Measurements from ENCODE around the gene SPATC1L. TPM values are rescaled to one million over a fixed set of nuclear protein-coding genes. Genes with fewer than 3 reads are reported as not detected.

SPATC1L gene
- total RNA-seq, 2 donors from 2014 or later = 8.4 to 10.9 TPM

DNA sequence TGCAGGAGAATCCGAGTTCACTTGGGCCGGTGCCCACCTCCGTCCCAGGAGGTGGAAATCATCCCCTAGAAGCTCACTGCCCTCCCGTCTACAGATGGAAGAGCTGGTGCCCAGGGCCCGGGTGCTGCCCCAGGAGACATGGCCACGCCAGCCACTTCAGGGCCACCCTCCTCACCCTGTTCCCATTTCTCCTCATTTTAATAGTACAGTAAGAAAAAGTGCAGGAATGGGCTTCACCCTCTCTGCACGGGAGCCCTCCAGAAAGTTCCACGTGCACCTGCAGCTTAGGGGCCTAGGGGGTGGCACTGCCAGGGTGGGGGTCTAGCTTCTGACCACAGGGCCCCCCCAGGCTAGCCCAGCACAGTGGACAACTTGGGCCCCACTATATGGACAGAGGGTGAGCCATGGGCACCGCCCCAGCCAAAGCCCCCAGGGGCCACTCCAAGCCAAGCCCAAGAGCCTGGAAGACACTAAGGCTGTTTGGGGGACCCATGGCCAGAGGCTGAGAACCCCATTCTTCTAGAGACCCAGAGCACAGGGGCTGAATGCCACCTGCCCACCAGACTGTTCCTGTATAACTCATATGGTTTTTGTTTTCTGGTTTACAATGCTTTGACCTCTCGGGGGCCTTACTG is 25.5 kb downstream of the SPATC1L start:
- intact Hi-C loops (cut with DNase I) = loop anchor here (10.0 kb wide), 2 partner anchors 56 to 66 kb away; partner anchors contain the start of gene LSS (in 1 of the 2)
- DNase-seq (ENCODE audit: low spot score) = peak; percentile 63

- intact Hi-C loops (cut with DNase I) = loop anchor here (10.0 kb wide), 2 partner anchors 57 to 67 kb away; partner anchors contain the start of gene LSS (in 1 of the 2)
- no peak for DNase-seq (ENCODE audit: low spot score)
These were observed 26.2 kb downstream of the SPATC1L start for GRCh38 chr21:46157987-46158451.

- DNase-seq (ENCODE audit: low spot score) = no peak
- intact Hi-C loops (cut with DNase I) = loop anchor here (10.0 kb wide), 2 partner anchors 57 to 67 kb away; partner anchors contain the start of gene LSS (in 1 of the 2)
These were observed 26.8 kb downstream of the SPATC1L start for GRCh38 chr21:46157396-46157986.

DNA sequence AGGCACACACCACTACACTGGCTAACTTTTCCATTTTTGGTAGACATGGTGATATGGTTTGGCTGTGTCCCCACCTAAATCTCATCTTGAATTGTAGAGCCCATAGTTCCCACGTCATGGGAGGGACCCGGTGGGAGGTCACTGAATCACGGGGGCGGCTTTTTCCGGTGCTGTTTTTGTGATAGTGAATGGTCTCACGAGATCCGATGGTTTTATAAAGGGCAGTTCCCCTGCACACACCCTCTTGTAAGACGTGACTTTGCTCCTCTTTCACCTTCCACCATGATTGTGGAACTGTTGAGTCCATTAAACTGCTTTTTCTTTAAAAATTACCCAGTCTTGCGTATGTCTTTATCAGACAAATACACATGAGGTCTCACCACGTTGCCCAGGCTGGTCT is 27.6 kb downstream of the SPATC1L start:
- no peak for DNase-seq (ENCODE audit: low spot score)

DNA sequence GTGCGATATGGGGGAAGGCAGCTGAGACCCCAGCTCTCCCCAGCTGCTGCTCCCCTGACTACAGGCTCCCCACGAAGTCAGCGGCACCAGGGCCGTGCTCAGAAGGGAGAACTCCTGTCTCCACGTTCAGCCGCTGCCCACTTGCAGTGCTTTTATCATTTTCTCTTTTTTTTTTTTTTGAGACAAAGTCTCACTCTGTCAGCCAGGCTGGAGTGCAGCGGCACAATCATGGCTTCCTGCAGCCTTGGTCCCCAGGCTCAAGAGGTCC is 27.9 kb downstream of the SPATC1L start:
- no peak for DNase-seq (ENCODE audit: low spot score)
- intact Hi-C loops (cut with DNase I) = loop anchor here (10.0 kb wide), 2 partner anchors 58 to 68 kb away; partner anchors contain the start of gene LSS (in 1 of the 2)

More for the DNA sequence above, 27.6 kb downstream of the SPATC1L start:
- intact Hi-C loops (cut with DNase I) = loop anchor here (10.0 kb wide), 2 partner anchors 58 to 68 kb away; partner anchors contain the start of gene LSS (in 1 of the 2)

DNA sequence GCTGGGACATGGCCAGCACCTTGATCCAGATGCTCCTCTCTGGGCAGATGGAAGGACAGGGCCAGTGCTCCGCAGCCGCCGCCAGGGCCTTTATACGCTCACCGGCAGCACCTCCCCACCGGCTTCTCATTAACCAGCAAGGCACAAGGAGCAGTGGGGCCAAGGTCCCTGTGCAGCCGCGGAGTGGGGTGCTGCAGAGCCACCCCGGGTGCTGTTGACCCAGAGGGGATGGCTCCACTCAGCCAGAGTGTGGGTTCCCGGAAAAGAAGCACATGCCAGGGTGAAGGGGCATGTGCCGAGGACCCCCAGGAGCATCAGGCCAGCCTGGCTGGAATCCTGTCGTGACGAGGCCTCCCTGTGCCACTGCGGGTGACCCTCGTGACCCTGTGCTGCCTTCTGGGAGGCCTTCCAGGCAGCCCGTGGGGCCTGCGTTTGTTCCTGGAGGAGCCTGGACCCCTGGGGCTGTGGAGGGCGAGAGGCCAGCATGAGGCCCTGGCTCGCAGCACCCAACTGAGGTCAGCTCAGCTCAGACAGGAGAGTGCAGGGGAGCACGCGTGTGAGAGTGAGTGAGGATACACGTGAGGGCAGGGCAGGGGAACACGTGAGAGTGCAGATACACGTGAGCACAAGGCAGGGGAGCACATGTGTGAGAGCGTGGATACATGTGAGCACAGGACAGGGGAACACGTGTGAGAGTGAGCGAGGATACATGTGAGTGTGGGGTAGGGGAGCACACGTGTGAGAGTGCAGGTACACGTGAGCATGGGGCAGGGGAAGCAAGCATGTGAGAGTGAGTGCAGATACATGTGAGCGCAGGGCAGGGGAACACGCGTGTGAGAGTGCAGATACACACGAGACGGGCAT is 28.5 kb downstream of the SPATC1L start, which contains the start of gene FTCD:
FTCD (minus strand) TSS at position 66 of the 864 bp plus-strand sequence; CDS start at position 10, 56 bp downstream.
- peak; percentile 77 for DNase-seq (ENCODE audit: low spot score)
- intact Hi-C loops (cut with DNase I) = loop anchor here (10.0 kb wide), 2 partner anchors 59 to 69 kb away; partner anchors contain the start of gene LSS (in 1 of the 2)

- peak; percentile 61 for DNase-seq (ENCODE audit: low spot score)
These were observed 29.2 kb downstream of the SPATC1L start for GRCh38 chr21:46154955-46155513.

GRCh38 chr21:46154155-46154954 is 29.9 kb downstream of the SPATC1L start:
- intact Hi-C loops (cut with DNase I) = loop anchor here (10.0 kb wide), 2 partner anchors 60 to 70 kb away; partner anchors contain the start of gene LSS (in 1 of the 2)

More at GRCh38 chr21:46154955-46155513, 29.2 kb downstream of the SPATC1L start:
- intact Hi-C loops (cut with DNase I) = loop anchor here (10.0 kb wide), 2 partner anchors 60 to 70 kb away; partner anchors contain the start of gene LSS (in 1 of the 2)

DNA sequence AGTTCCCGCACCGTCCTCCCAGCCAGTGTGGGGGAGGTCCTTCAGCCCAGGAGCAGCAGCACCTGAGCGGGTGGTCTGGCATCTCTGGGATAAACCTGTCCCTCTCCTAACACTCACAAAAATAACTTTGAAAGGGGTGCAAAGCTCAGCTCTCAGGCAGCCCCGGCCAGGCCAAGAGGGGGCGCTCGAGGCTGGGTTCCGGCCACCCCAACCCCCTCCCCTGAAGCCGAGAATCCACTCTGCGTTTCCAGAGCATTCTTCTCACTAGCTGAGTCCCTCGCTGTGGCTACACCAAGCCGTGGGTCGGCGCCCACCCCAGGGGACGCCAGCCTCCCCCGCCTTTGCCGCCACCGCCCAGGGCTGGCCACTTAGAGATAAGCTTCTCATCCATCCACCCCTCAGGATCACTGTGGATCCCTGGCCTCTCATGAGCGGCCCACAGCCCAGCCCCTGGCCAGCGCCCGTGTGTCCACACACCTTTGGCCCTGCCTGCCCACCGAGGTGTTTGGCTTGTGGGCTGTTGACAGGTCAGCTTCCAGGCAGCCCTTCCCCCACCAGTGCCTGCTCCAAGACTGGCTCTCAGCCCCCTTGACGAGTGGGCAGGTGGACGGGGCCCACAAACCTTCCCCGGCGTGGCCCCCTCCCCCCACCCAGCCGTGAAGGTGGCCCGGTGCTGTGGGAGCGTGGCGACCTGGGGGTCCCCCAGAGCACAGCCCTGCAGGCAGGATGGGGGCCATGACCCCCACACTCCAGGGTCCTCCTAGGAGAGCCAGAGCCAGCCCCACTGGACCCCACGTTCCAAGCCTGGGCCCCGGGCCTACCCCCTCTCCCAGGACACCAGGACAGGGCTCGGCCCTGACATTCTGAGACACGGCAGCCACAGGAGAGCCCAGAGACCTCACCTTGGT is 30.8 kb downstream of the SPATC1L start:
- intact Hi-C loops (cut with DNase I) = loop anchor here (10.0 kb wide), 2 partner anchors 61 to 71 kb away; partner anchors contain the start of gene LSS (in 1 of the 2)
- DNase-seq (ENCODE audit: low spot score) = peak; percentile 88

More at GRCh38 chr21:46154155-46154954, 29.9 kb downstream of the SPATC1L start:
- peak; percentile 80 for DNase-seq (ENCODE audit: low spot score)

GRCh38 chr21:46152927-46153246 is 31.4 kb downstream of the SPATC1L start:
- intact Hi-C loops (cut with DNase I) = loop anchor here (10.0 kb wide), 2 partner anchors 62 to 72 kb away; partner anchors contain the start of gene LSS (in 1 of the 2)
- DNase-seq (ENCODE audit: low spot score) = peak; percentile 68

DNA sequence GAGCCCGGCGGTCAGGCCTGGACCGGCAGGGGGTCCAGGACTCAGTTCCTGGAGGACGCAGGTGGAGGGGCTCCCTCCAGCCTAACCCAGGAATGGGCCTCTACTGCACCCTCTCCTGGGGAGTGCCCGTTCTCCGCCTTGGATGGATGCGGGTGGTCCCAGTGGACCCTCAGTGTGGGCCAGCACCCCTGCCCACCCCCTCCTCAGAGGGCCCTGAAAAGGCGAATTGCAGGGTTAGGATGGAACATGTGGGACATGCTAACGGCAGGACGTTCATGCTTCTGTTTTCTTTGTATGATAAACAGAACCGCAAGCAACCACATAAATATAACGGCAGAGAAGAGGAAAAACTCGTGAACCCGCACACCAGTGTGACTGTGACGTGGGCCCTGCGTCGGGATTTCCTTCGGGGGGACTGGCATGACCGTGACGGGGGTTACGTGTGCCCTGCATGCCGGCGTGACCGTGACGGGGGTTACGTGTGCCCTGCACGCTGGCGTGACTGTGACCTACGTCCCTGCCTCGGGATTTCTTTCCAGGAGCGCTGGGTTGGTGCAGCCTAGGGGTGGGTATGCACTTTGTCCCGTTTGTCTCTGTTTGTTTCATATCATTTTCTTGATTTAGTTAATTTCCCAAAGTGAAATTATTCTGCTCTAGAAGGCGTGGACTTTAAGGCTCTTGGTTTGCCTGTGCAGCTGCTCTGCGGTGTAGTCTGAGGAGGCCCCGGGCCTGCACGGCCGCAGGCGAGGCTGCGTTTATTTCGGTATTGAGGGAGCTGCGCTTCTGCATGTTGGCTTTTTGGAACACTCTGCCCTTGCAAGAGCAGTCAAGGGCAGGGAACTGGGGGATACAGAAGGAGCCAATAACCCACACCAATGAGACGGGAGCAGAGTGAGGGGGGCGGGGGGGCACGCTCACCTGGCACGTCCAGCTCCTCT is 32.0 kb downstream of the SPATC1L start:
- no peak for DNase-seq (ENCODE audit: low spot score)
- intact Hi-C loops (cut with DNase I) = loop anchor here (10.0 kb wide), 2 partner anchors 63 to 73 kb away; partner anchors contain the start of gene LSS (in 1 of the 2)

DNA sequence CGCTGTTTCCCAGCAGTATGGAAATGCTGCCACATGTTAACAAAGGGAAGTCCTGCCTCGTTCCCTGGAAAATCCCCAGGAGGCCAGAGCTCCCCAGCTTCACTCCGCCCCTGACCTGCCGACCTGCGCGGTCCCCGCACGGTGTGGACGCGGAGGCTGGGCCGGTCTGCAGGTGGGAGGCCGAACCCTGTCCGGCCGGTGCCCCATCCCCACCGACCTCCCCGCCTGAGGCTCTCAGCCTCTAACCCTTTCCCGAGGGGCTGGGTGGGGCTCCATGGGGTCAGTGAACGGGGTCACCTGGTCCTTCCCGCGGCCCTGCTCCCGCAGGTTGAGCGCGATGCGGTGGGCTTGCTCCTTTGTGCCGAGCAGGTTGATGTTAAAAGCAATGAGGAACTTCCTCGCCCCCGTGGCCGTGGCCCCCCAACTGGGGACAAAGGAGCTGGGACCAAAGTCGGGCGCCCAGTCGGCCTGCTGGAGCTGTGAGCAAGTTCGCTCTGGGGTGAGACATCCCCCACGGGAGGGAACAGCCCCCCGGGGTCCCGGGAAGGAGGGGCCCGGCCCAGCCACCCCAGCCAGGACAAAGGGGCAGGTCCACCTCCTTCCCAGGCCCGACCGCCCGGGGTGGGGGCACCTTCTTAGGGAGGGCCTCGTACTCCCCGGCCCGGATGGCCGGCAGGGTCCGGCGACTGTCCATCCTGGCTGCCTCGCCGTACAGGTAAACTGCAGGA is 32.8 kb downstream of the SPATC1L start:
- DNase-seq (ENCODE audit: low spot score) = peak; percentile 75
- intact Hi-C loops (cut with DNase I) = loop anchor here (10.0 kb wide), 2 partner anchors 63 to 73 kb away; partner anchors contain the start of gene LSS (in 1 of the 2)

DNA sequence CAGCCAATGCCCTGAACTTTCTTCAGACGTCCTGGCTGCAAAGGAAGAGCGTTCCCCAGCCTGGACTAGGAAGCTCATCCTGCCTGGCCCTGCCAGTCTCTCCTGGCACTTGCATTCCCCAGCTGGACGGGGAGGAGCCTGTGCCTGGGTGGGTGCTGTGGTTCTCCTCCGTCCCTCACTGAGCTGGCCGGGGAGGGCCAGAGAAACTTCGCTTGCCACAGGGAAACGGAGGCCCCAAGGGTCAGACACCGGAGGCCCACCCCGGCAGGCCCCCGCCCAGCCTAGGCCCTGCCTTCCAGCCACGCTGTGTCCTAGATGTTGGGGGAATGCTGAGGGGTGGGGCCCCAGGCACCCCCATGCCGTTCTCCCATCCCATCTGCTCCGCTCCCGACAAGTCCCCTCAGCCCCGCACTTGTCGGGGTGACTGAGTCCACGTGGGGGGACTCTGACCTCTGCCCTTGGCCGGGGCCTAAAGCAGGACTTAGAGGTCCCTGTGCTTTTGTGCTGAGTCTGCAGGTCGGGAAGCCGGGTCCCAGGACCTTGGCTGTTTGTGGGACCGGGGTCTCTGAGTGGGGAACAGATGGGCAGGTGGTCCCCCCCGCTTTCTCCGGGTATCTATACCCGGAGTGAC is 33.7 kb downstream of the SPATC1L start:
- intact Hi-C loops (cut with DNase I) = loop anchor here (10.0 kb wide), 2 partner anchors 64 to 74 kb away; partner anchors contain the start of gene LSS (in 1 of the 2)
- DNase-seq (ENCODE audit: low spot score) = peak; percentile 79

- peak; percentile 69 for DNase-seq (ENCODE audit: low spot score)
- intact Hi-C loops (cut with DNase I) = loop anchor here (10.0 kb wide), 2 partner anchors 65 to 75 kb away; partner anchors contain the start of gene LSS (in 1 of the 2)
These were observed 34.2 kb downstream of the SPATC1L start for GRCh38 chr21:46150073-46150472.
